Amygdala (tissue), 56 donors: ENCODE results near the gene ADGRL2.

Source experiments
- DNase-seq, 56 donors: peaks; one replicate each; lab custom pipeline; 2025; lab: John Stamatoyannopoulos, UW

The ADGRL2 gene

DNA sequence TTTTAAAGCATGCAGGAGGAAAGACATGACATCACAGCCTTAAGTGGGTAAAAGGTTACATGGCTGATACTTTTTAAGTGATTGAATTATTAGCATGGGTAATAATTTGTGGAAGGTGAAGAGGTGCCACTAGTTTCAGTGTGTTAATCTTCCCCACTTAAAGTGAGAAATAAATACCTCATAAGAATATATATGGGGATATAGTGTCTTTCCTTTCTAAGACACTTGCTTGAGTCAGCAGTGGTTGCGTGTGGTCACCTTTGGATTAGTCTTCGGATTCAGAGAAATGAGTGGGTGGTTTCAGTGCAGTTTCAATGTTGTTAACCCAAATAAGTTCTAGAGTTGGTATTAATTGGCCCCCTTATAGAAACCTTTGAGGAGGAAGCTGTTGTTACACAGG lies 94.1 kb downstream of the ADGRL2 start:
- DNase-seq: no peak

GRCh38 chr1:81899214-81899821 lies 98.6 kb downstream of the ADGRL2 start:
- no peak for DNase-seq

GRCh38 chr1:81907575-81907974 lies 106.8 kb downstream of the ADGRL2 start:
- DNase-seq: no peak

- no peak for DNase-seq
Measured at GRCh38 chr1:81912383-81912782, 111.6 kb downstream of the ADGRL2 start.

DNA sequence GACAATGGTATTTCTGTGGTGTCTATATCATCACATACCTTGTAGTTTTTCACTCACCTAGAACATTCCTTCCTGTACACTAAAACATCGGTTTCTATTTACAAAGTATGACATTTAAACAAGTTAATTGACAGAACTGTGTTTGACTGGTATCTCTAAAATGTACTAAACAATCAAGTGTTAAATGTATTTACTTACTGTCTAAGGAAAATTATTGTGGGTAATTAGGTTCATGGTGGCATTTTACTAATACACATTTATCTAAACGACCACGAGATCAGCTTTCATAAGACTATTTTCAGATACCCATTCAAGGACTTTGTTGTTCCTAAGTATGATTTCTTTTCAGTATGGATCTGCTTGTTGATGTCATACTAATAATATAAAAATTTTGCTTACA lies 115.2 kb downstream of the ADGRL2 start:
- DNase-seq: no peak

DNA sequence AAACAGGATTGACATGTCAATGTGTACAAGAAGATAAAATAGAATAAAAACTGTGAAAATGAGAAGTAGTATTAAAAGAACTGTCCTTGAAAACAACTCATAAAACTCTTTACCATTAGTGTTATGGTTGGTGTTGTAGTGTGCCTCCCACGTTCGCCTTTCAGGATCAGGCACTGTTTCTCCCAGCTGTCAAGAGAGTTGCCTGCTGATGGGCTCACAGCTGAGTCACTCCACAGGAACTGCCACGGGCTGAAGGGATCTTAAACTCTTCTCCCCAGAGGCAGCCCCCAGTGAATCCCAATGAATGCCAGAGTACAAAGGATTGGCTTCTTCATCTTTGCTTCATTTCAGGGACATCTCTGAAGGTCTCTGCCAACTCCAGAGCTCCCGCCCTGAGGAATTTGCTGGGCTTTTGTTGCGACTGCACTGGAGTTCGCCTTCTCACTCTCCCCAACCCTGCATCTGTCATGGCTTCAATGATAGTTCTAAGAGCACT lies 119.6 kb downstream of the ADGRL2 start:
- DNase-seq: no peak

DNA sequence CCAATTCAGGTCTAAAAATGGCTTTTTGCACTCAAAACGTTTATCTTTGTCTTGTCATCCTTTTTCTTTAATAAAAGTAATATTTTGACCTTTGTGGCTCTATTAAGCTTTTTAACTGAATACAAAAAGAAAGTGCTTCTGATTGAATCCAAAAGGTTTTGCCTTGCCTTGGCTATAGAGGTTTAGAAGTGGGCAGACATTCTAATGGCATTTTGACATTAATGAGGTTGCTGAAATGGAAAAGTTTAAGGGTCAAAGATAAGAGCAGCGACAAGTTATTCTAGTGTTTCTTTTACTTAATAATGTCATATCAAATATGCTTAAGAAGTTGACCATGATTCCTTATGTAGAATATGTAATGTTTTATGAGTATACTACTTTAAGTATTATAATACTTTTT lies 120.2 kb downstream of the ADGRL2 start:
- DNase-seq: no peak

- no peak for DNase-seq
Measured at GRCh38 chr1:81921344-81921743, 120.6 kb downstream of the ADGRL2 start.

DNA sequence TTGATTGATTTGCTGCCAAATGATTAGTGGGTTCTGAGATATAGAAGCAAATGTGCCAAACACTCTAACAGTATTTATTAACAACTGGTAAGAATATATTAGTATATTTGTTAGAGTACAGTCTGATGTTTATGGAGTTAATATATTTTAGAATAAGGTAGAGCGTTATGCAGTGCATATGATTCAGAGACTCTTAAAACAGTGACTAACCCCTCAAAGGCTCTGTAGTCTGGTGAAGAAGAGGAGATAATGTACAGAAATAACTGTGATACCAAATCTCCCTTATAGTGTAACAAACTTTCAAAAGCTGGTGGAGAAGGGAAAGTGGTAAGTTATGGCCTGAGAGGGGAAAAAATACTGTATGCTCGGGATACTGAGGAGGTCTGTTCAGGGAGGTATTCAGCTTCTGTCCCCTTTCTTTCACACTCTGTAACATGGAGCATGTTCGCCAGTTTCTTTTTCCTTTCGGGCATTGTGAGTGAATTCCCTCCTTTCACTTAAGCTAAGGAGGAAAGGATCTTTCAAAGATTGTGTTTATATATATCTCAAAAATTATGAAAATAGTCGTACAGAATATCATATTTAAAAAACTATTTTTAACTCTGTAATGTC lies 121.2 kb downstream of the ADGRL2 start:
- no peak for DNase-seq

- DNase-seq: no peak
Measured at GRCh38 chr1:81922955-81923354, 122.2 kb downstream of the ADGRL2 start.

GRCh38 chr1:81929106-81929505 lies 128.4 kb downstream of the ADGRL2 start:
- DNase-seq: no peak

DNA sequence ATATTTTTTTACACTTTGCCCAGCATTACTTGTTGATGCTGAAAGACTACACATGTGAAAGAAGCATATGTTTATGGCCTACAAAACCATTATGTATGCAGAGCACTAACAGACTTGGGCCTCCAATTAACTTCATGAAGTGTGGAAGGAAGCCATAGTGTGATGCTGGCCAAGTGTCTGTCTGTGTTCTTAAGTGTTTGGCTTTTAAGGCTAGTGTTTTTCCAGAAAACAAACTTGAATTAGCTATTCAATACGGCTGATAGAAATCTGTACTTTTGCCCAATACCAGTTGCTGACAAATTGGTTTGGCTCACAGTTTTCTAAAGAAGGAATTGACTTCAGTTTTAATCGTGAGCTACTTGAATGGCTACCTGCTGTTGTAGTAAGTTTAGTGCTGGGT lies 136.1 kb downstream of the ADGRL2 start:
- peak in 6 of 56 donors; percentile 4 to 23 (median 8) for DNase-seq

DNA sequence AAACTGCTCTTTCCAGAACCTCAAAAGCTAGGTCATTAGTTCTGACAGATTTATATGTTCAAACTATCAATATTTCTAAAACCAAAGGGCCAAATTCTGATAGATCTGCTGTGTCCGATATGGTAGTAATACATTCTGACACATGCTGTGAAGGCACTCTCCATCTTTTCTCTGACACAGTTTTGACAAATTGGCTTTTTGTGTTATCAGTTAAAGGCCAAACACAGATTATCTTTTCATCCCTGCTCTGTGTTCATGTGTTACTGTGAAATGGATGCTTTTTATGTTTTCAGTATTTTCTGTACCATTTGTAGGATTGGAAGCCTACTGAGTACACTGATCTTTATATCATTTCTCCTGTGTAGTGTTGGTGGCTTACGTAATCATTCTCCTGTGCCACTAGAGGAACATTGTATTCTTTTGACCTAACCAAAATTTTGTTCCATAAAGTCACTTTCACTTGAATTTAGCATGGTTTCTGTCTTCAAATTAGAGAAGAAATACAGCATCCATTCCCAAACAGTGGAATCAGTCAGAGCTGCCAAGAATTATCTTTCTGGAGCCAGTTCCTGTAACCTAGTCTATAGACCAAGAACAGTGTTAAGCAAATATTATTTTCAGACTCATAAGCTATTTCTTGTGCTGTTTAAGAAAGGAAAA lies 137.2 kb downstream of the ADGRL2 start:
- no peak for DNase-seq

GRCh38 chr1:81948495-81948894 lies 147.8 kb downstream of the ADGRL2 start:
- DNase-seq: no peak

- no peak for DNase-seq
Measured at GRCh38 chr1:81949421-81949820, 148.7 kb downstream of the ADGRL2 start.

- no peak for DNase-seq
Measured at GRCh38 chr1:81950037-81950436, 149.3 kb downstream of the ADGRL2 start.

- DNase-seq: no peak
Measured at GRCh38 chr1:81950591-81951244, 150.0 kb downstream of the ADGRL2 start.

DNA sequence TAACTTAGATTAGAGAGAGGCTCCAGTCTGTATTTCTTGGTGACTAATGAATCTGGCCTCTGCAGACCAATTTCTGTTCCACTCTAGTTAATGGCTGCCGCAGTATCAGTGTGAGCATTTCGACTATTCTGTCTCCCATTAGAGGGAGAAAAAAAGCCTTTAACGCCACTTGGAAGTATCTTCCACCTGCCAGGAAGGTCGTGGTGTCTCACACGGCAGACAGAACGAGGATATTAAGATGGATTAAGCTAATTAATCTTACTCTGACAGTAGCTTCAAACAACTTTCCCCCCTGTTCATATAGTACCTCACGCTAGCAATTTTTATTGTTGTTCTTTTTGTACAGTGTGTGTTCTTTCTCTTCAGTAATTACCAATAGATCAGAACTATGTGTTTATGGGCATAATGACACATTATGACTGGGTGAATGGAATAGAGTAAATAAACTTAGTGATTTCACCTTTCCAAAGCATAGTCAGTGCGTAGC lies 153.8 kb downstream of the ADGRL2 start:
- no peak for DNase-seq

- DNase-seq: no peak
Measured at GRCh38 chr1:81967951-81968350, 167.2 kb downstream of the ADGRL2 start.

GRCh38 chr1:81970416-81970815 lies 169.7 kb downstream of the ADGRL2 start:
- no peak for DNase-seq

GRCh38 chr1:81974222-81974841 lies 173.6 kb downstream of the ADGRL2 start:
- DNase-seq: no peak
